ENCODE measurements around the gene POLL.

POLL gene

GRCh38 chr10:101538446-101538845 is 49.6 kb downstream of the POLL start:
- Histone ChIP-seq H3K9me2 (replicated peaks; ENCODE audit: insufficient read depth, low read length) (no peaks in the 10 kb centered on the region), H3K4me3 (ENCODE audit: insufficient read depth, low read length, poor library complexity, severe bottlenecking) (no peak overlapping the region)

GRCh38 chr10:101536800-101537199 is 51.3 kb downstream of the POLL start:
- Histone ChIP-seq H3K4me2 (ENCODE audit: low read depth, low read length, poor library complexity, severe bottlenecking) (no peak overlapping the region), H4K20me1 (ENCODE audit: low read depth, low read length) (no peaks in the 10 kb centered on the region), H3K36me3 (ENCODE audit: low read length) (no peaks in the 10 kb centered on the region), H3K4me3 (ENCODE audit: insufficient read depth, low read length, poor library complexity, severe bottlenecking) (no peak overlapping the region), H3K27me3 (ENCODE audit: low read length) (no peaks in the 10 kb centered on the region), H3K9ac (ENCODE audit: low read length) (no peak overlapping the region), H3F3A (ENCODE audit: insufficient read depth) (no peaks in the 10 kb centered on the region), H3K9me2 (replicated peaks; ENCODE audit: insufficient read depth, low read length) (no peaks in the 10 kb centered on the region), H3K79me2 (ENCODE audit: insufficient read depth, low read length) (no peaks in the 10 kb centered on the region), H3K9me3 (ENCODE audit: insufficient read depth, low read length) (no peaks in the 10 kb centered on the region), H3K27ac (ENCODE audit: low read depth, low read length) (no peak overlapping the region), H2AFZ (ENCODE audit: low read depth, low read length, severe bottlenecking) (no peak overlapping the region)
- peak; percentile 47 for TF ChIP-seq CTCF (IDR thresholded peaks at IDR 0.05; ENCODE audit: insufficient read depth, low read length, poor library complexity, severe bottlenecking)
- TF ChIP-seq EZH2phosphoT487 (conservative IDR thresholded peaks at IDR 0.05; ENCODE audit: low read length): no peak

More at GRCh38 chr10:101538446-101538845, 49.6 kb downstream of the POLL start:
- Histone ChIP-seq H3K27me3 (ENCODE audit: low read length) (no peaks in the 10 kb centered on the region), H3F3A (ENCODE audit: insufficient read depth) (no peaks in the 10 kb centered on the region), H3K4me2 (ENCODE audit: low read depth, low read length, poor library complexity, severe bottlenecking) (no peak overlapping the region), H4K20me1 (ENCODE audit: low read depth, low read length) (no peaks in the 10 kb centered on the region), H3K27ac (ENCODE audit: low read depth, low read length) (no peak overlapping the region), H3K9ac (ENCODE audit: low read length) (no peak overlapping the region), H3K79me2 (ENCODE audit: insufficient read depth, low read length) (no peaks in the 10 kb centered on the region), H2AFZ (ENCODE audit: low read depth, low read length, severe bottlenecking) (no peak overlapping the region), H3K36me3 (ENCODE audit: low read length) (no peaks in the 10 kb centered on the region), H3K9me3 (ENCODE audit: insufficient read depth, low read length) (no peaks in the 10 kb centered on the region)
- TF ChIP-seq EZH2phosphoT487 (conservative IDR thresholded peaks at IDR 0.05; ENCODE audit: low read length): no peak
- TF ChIP-seq CTCF (IDR thresholded peaks at IDR 0.05; ENCODE audit: insufficient read depth, low read length, poor library complexity, severe bottlenecking): no peak

GRCh38 chr10:101535949-101536348 is 52.1 kb downstream of the POLL start:
- no peaks in the 10 kb centered on the region for H3K27me3 ChIP-seq (ENCODE audit: low read length)
- H3K9ac ChIP-seq (ENCODE audit: low read length): no peak overlapping the region
- H3K4me2 ChIP-seq (ENCODE audit: low read depth, low read length, poor library complexity, severe bottlenecking): no peak overlapping the region
- no peaks in the 10 kb centered on the region for H3K79me2 ChIP-seq (ENCODE audit: insufficient read depth, low read length)
- no peak for TF ChIP-seq CTCF (IDR thresholded peaks at IDR 0.05; ENCODE audit: insufficient read depth, low read length, poor library complexity, severe bottlenecking)
- TF ChIP-seq EZH2phosphoT487 (conservative IDR thresholded peaks at IDR 0.05; ENCODE audit: low read length): no peak
- no peaks in the 10 kb centered on the region for H3F3A ChIP-seq (ENCODE audit: insufficient read depth)
- no peak overlapping the region for H2AFZ ChIP-seq (ENCODE audit: low read depth, low read length, severe bottlenecking)
- no peak overlapping the region for H3K27ac ChIP-seq (ENCODE audit: low read depth, low read length)
- H3K9me2 ChIP-seq (replicated peaks; ENCODE audit: insufficient read depth, low read length): no peaks in the 10 kb centered on the region
- no peaks in the 10 kb centered on the region for H4K20me1 ChIP-seq (ENCODE audit: low read depth, low read length)
- no peaks in the 10 kb centered on the region for H3K9me3 ChIP-seq (ENCODE audit: insufficient read depth, low read length)
- H3K4me3 ChIP-seq (ENCODE audit: insufficient read depth, low read length, poor library complexity, severe bottlenecking): no peak overlapping the region
- no peaks in the 10 kb centered on the region for H3K36me3 ChIP-seq (ENCODE audit: low read length)

Measured in SU-DHL-6 (cell line).